NCI-H128 (cell line): ENCODE data around the gene PYDC1.
"Not testable (repeated sequence)": the region's sequence is repeated elsewhere in the genome, so short reads cannot be mapped to it uniquely, and the experiment has no call there.

Experiments used
- DNase-seq: peaks from one replicate; lab custom pipeline; 2025; ENCODE audit not compliant: unreplicated experiment; lab: John Stamatoyannopoulos, UW

PYDC1 gene

DNA sequence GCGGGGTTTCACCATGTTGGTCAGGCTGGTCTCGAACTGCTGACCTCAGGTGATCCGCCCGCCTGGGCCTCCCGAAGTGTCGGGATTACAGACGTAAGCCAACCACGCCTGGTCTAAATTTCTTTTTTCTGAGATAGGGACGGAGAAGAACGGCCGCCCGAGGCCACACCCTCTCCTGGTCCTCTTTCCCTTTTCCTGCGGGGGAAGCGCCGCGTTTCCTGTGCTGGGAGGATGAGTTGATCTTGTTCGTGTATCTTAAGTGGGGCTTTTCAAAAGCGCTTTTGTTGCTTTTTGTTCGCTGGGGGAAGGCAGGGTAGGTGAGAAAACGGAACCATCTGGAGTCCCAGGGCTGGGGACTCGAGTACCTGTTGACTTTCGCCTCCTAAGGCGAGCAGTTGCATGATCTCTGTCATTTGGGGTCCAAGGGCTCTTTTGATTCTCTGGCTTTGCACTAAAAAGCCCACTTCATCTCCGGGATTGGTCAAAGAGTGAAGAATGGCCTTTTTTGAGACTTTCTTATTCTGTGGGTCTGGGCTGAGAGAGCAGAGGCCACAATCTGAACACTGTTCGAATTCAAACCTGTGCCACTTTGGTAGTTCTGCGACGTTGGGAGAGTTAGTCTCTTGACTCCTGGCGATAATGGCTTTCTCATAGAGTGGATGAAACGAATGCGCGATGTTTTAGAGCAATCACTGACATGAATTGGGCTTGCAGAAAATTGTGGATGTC is 35.7 kb downstream of the PYDC1 start:
- no peak for DNase-seq

DNA sequence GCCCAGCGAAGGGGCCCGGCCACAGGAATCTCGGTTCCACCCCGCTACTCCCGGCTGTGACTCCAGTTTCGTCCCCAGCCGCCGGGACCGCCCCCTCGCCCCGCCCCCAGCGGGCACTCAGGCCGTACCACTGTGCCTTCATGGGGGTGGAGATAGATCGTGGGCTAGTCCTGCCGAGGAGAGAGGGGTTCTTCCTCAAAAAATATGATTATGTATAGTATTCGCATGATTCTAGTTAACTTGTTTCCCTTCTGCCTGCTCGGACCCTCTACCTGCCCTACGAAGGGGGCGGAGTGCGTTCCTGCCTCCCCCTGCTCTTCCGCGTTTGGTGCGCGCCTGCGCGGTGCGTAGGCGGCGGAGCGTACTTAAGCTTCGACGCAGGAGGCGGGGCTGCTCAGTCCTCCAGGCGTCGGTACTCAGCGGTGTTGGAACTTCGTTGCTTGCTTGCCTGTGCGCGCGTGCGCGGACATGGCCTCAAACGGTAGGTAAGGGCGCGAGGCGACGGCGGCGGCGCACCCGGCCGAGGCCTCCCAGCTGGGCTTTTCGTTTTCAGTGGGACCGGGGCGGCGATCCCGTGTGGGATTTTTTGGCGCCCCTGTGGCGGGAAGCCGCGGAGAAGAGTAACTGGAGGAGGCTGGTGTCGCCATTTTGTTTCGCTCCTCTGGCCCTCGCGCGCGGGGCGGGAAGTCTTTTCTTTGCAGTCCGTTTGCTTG is 37.0 kb downstream of the PYDC1 start, which contains the start of gene FUS:
TSS of gene FUS (plus strand) at position 393 of the 713 bp plus-strand sequence. CDS start at position 469, 76 bp downstream.
- peak; percentile 47 for DNase-seq

DNA sequence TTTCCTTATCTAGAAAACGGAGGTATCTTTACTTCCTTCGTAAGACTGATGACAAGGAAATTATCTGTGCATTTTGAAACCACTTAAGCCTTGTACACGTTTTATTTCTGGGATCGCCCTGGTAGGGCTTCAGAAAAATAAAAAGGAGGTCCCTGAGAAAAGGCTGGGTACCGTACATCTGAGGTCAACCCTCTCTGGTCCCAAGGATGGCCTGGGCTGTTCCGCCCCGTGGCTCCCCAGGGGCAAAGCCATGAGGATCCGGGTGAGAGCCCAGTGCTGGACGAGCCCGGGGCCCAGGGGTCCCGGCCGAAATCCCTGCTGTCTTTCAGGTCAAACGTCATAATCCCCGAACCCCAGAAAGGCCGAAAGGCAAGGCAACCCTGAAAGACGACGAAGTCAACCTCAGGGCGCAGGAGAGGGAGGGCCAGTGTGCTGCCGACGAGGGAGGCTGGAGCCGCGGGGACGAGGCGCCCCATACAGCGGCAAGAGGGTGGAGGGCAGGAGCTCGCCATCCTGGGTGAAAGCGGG is 37.7 kb downstream of the PYDC1 start:
- no peak for DNase-seq

DNA sequence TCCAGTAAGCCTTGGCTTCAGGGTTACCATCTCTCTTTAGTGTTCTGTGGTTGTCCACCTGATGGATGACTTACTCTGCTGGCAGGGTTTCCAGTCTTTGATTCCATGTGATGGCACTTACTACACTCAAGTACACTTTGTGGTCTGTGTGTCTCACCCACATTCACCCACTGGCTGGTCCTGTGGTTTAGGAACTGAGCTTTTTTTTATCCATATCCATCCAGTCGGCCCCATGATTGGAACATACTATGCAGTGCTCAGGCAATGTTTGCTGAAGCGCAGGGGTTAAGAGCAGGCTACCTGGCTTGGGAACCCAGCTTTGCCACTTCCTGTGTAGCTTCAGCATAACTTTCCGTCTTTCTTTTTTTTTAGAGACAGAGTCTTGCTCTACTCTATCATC is 39.8 kb downstream of the PYDC1 start:
- DNase-seq = no peak

DNA sequence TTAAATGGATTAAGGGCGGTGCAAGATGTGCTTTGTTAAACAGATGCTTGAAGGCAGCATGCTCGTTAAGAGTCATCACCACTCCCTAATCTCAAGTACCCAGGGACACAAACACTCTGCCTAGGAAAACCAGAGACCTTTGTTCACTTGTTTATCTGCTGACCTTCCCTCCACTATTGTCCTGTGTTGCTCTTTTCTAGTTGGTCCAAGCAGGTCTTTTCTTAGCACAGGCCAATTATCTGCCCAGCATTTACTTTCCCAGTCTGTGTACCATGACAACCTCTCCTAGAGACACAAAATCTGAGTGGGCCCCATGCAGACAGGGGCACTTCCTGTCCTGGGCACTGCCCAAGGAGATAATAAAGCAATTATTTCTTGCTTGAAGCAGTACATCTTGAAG is 46.9 kb downstream of the PYDC1 start:
- DNase-seq = not testable (repeated sequence)

DNA sequence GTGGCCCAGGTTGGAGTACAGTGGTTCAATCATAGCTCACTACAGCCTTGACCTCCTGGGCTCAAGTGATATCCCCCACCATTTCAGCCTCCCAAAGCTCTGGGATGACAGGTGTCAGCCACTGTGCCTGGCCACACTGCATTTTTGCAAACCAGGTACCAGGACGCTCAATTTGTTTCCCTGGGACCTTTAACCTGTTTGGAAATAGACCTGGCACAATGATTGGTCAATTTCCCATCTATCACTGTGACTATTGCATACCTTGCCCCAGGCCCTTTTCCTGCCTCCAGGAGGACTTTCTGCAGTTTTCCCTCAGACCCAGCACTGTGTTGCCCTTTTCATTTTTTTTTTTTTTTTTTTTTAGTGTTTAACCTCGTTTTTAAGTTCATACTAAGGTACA is 48.1 kb downstream of the PYDC1 start:
- DNase-seq = no peak

DNA sequence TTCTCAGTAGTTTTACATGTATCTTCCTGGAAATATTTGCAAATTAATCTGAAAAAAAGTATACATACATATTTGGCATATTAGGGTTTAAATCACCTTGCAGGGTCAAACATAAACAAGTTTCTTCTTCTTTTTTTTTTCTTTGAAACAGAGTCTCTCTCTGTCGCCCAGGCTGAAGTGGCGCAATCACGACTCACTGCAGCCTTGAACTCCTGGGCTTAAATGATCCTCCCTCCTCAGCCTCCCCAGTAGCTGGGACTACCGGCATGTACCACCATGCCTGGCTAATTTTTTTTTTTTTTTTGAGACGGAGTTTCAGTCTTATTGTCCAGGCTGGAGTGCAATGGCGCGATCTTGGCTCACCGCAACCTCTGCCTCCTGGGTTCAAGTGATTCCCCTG is 49.6 kb downstream of the PYDC1 start:
- no peak for DNase-seq
